NCI-H1436 treated with DMSO at 0.1 percent for 48 hours (cell line): ENCODE measurements around the gene DUOX1.

Source experiments
- DNase-seq: peaks from one replicate; lab custom pipeline; 2025; lab: John Stamatoyannopoulos, UW

Gene DUOX1

DNA sequence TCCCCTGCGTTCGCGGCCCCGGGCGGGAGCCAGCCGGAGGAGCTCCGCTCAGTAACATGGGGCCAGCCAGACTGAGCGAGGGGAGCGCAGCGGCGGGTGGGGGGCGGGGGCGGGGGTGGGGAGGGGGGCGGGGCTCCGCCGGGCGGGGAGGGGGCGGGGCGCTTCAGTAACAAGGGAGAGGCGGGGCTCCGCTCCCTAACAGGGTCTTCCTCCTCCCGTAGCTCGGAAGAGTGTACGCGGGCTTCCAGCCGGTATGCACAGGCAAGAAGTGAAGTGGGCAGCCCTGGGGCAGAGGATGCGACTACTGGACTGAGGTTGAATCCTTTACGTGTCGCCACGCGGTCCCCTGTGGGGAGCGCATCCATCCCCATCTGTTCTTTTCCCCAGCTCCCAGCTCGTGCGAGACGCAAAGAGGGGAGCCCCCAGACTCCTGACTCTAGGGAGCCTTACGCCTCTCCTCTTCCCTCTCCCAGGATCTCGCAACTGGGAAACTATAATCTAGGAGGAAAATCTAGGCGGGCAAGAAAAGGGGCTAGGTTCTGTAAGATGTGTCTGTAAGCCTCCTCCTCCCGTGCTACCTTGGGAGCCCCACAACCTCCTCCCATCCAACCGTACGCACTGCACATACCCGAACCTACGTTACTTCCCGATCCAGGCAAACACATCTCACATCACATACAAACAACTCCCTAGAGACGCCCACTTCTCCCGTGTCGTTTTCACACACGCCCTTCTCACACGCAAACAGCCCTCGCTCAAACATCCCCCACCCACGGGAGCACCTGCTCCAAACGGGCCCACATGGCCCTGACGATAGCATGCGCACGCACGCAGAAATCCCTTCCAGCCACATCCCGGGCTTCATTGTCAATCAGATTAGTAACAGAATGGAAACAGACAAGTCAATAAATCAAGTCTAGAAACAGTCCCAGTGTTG is 58.4 kb downstream of the DUOX1 start, which contains the start of gene SHF:
Gene SHF (minus strand): TSS at position 73 of the 937 bp plus-strand sequence. CDS start 15 bp downstream, at position 58.
- peak; percentile 53 for DNase-seq

DNA sequence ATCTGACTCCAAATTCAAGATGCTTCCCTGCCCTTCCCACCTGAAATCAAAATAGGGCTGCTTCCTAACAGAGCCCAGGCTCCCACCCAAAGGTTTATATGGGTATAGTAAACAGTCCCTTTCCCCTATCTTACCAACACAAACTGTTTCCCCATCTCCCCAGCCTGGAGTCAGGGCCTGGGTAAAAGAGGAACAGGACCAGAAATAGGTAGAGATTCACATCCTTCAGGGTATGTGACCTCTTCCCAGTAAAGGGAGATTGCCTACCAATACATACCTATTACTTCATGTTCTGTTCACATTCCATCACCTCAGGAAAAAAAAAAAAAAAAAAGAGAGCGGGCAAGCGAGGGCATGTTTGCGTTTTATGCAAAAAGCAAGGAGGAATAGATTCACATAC is 67.7 kb downstream of the DUOX1 start:
- DNase-seq, result no peak

DNA sequence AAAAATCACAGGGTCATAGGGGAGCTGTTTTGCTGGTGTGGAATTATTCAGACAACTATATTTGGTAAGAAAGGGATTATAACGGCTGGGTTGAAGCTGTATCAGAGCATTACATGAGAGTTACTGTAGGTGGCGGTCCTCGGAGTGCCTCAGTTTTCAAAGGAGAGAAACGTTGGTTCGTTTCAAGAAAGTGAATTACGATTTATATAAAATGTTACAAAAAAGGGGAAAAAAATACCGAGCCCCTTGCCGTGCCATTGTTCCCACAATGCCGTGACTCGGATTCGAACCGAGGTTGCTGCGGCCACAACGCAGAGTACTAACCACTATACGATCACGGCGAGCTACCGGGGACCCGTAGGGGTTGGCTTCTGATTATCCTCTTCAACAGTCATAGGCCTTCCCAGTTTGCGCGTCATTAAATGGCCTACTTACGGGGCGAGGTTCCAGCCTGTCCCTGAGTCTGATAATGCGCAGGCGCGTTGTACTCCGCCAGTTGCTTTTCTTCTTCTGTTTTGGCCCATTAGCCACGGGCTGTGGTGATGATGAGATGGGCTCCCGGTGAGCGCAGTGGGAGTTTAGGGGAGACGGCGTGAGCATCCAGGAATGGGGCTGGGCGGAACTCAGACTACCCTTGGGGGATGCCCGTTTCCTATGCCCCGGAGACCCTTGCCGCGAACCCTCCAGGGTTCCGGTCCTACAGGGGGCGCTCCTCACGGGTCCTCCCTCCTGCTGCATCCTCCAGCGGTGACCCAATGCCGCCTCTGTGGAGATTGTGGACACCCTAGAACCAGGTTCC is 68.7 kb downstream of the DUOX1 start:
- DNase-seq, result peak; percentile 86

GRCh38 chr15:45199136-45199810 is 69.5 kb downstream of the DUOX1 start:
- no peak for DNase-seq

DNA sequence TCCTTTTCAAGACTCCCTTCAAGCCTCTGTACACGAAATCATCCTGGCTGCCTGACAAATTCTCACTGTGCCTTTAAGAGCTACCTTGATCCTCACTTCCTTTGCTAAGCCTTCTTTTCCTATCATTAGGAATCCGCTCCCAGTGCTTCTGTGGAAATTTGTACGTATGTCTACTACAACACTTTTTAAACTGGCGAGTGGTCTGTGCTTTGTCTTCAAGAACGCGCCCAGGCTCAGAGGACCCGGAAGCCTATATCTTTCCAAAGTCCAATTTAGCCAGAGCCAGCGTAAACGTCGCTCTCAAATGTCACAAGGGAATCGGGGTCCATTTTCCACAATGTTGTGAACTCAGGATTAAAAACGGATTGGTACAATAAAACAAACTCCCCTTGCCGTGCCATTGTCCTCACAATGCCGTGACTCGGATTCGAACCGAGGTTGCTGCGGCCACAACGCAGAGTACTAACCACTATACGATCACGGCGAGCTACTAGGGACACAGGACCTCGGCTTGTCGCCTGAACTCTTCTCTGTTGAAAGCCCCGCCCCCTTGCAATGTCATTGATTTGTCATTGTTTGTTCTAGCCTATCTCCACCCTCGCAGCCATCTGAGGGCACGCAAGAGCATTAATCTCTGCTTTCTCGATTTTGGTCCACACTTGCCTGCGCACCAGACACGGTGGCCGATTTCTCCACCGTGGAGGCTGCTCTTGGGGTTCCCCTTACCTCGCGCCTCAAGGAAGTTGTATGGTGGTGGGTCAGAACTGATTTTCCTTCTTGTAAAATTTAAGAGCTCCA is 70.4 kb downstream of the DUOX1 start:
- DNase-seq, result peak; percentile 97

- peak; percentile 45 for DNase-seq
Observed at GRCh38 chr15:45200799-45201556, 71.2 kb downstream of the DUOX1 start.

DNA sequence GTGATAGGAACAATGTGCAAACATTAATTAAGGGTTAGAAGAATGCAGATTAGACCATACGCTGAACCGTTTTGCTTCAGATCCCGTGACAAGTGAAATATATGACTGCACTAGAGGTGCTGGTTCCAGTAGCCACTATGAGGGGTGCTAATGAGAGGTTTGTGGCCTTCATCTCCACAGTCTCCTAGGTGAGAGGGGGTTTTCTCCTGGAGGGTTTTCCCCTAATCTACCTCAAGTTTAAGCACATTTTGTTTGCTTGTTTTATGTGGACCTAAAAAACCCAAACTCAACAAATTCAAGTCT is 71.7 kb downstream of the DUOX1 start:
- DNase-seq, result no peak

GRCh38 chr15:45201869-45202268 is 72.1 kb downstream of the DUOX1 start:
- DNase-seq, result no peak

GRCh38 chr15:45203182-45203581 is 73.4 kb downstream of the DUOX1 start:
- no peak for DNase-seq

DNA sequence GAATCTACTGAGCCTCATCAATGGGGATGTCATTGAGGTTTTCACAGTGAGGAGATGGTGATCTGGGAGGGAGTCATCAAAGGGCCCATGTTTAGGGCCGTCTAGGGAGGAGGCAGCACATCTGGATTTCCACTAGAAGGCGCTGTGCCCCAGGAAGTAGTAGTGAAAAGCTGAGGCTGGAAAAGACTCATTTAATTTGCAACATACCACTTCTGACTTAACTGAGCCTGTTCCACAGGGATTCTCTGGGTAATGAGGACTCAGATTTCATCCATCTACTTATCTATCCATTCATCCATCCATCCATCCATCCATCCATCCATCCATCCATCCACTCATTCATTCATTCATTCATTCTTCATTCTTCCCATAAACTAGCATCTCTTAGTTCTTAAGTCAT is 75.4 kb downstream of the DUOX1 start:
- no peak for DNase-seq

DNA sequence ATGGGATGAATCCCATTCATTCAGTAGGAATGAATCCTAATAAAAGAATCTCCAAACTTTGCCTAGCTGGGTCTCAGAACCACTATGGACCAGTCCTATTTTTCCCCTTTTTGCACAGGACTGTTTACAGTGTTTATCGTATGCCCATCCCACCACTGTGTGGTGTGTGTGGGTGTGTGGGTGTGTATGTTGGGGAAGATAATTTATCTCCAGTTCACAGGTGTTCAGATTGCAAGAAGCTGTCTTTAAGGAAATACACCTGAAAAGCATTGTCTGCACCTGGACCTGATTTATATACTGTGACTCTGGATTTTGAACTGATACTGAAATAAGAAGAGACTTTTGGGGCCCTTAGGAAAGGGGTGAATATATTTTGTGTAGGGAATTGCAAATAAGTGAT is 82.7 kb downstream of the DUOX1 start:
- no peak for DNase-seq
